ENCODE measurements around the gene DNAJA4. TPM values are rescaled to one million over a fixed set of nuclear protein-coding genes. Genes with fewer than 3 reads are reported as not detected.

DNAJA4 gene
- total RNA-seq, 2 experiments from 2014 or later = 34.0 to 35.8 TPM

GRCh38 chr15:78314181-78314581 lies 49.8 kb downstream of the DNAJA4 start:
- CTCF ChIA-PET = no interaction called here
- Mint-ChIP-seq H3K4me1 (no peaks in the 10 kb centered on the region), H3K36me3 (no peaks in the 10 kb centered on the region), H3K27me3 (no peaks in the 10 kb centered on the region), H3K27ac (no peak overlapping the region), H3K4me3 (no peak overlapping the region), H3K9me3 (ENCODE audit: low read depth) (no peaks in the 10 kb centered on the region)
- no peak for ATAC-seq
- DNase-seq = no peak

- no peaks in the 10 kb centered on the region for H3K4me1 Mint-ChIP-seq
- H3K27ac Mint-ChIP-seq = no peak overlapping the region
- ATAC-seq (peak; percentile 42), DNase-seq (no peak)
- H3K4me3 Mint-ChIP-seq = no peak overlapping the region
- H3K36me3 Mint-ChIP-seq = no peaks in the 10 kb centered on the region
- H3K9me3 Mint-ChIP-seq (ENCODE audit: low read depth) = no peaks in the 10 kb centered on the region
- CTCF ChIA-PET = interaction anchor here (1.5 kb wide), 1 partner anchor 107 kb away, joined by 4 read pairs; no protein-coding TSS in a partner anchor
- no peaks in the 10 kb centered on the region for H3K27me3 Mint-ChIP-seq
These were observed 51.4 kb downstream of the DNAJA4 start for GRCh38 chr15:78315686-78316282.

GRCh38 chr15:78316283-78317083 lies 52.1 kb downstream of the DNAJA4 start:
- Mint-ChIP-seq H3K27me3 (no peaks in the 10 kb centered on the region), H3K27ac (no peak overlapping the region), H3K36me3 (no peaks in the 10 kb centered on the region), H3K9me3 (ENCODE audit: low read depth) (no peaks in the 10 kb centered on the region), H3K4me3 (no peak overlapping the region), H3K4me1 (no peaks in the 10 kb centered on the region)
- ATAC-seq = no peak
- no peak for DNase-seq
- CTCF ChIA-PET = interaction anchor here (1.5 kb wide), 1 partner anchor 106 kb away, joined by 4 read pairs; no protein-coding TSS in a partner anchor

- ATAC-seq (no peak), DNase-seq (no peak)
- Mint-ChIP-seq H3K27ac (no peak overlapping the region), H3K4me3 (no peak overlapping the region), H3K4me1 (no peaks in the 10 kb centered on the region), H3K27me3 (no peaks in the 10 kb centered on the region), H3K36me3 (no peaks in the 10 kb centered on the region), H3K9me3 (ENCODE audit: low read depth) (no peaks in the 10 kb centered on the region)
- CTCF ChIA-PET = interaction anchor here (1.5 kb wide), 1 partner anchor 106 kb away, joined by 4 read pairs; no protein-coding TSS in a partner anchor
These were observed 52.9 kb downstream of the DNAJA4 start for GRCh38 chr15:78317145-78317836.

- CTCF ChIA-PET = interaction anchor here (0.6 kb wide), 1 partner anchor 243 kb away, joined by 3 read pairs; no protein-coding TSS in a partner anchor
- no peaks in the 10 kb centered on the region for H3K4me1 Mint-ChIP-seq
- no peak for ATAC-seq
These were observed 55.2 kb downstream of the DNAJA4 start for GRCh38 chr15:78319588-78319987.

GRCh38 chr15:78320183-78320582 lies 55.8 kb downstream of the DNAJA4 start:
- ATAC-seq (no peak), DNase-seq (no peak)
- Mint-ChIP-seq H3K36me3 (no peaks in the 10 kb centered on the region), H3K27me3 (no peaks in the 10 kb centered on the region), H3K4me3 (no peak overlapping the region), H3K27ac (no peak overlapping the region), H3K4me1 (no peaks in the 10 kb centered on the region), H3K9me3 (ENCODE audit: low read depth) (no peaks in the 10 kb centered on the region)
- CTCF ChIA-PET = no interaction called here

More at GRCh38 chr15:78319588-78319987, 55.2 kb downstream of the DNAJA4 start:
- DNase-seq = no peak
- H3K9me3 Mint-ChIP-seq (ENCODE audit: low read depth) = no peaks in the 10 kb centered on the region
- no peak overlapping the region for H3K4me3 Mint-ChIP-seq
- no peaks in the 10 kb centered on the region for H3K36me3 Mint-ChIP-seq
- H3K27ac Mint-ChIP-seq = no peak overlapping the region
- no peaks in the 10 kb centered on the region for H3K27me3 Mint-ChIP-seq

GRCh38 chr15:78321041-78321570 lies 56.7 kb downstream of the DNAJA4 start:
- ATAC-seq = no peak
- Mint-ChIP-seq H3K4me3 (no peak overlapping the region), H3K9me3 (ENCODE audit: low read depth) (no peaks in the 10 kb centered on the region), H3K4me1 (no peaks in the 10 kb centered on the region), H3K27ac (no peak overlapping the region), H3K27me3 (no peaks in the 10 kb centered on the region), H3K36me3 (no peaks in the 10 kb centered on the region)
- CTCF ChIA-PET = no interaction called here
- DNase-seq = no peak

- no peaks in the 10 kb centered on the region for H3K27me3 Mint-ChIP-seq
- ATAC-seq (no peak), DNase-seq (no peak)
- H3K9me3 Mint-ChIP-seq (ENCODE audit: low read depth) = no peaks in the 10 kb centered on the region
- H3K4me1 Mint-ChIP-seq = no peaks in the 10 kb centered on the region
- no peaks in the 10 kb centered on the region for H3K36me3 Mint-ChIP-seq
- no peak overlapping the region for H3K4me3 Mint-ChIP-seq
- CTCF ChIA-PET = no interaction called here
- no peak overlapping the region for H3K27ac Mint-ChIP-seq
These were observed 57.4 kb downstream of the DNAJA4 start for GRCh38 chr15:78321786-78322185.

- Mint-ChIP-seq H3K27ac (no peak overlapping the region), H3K36me3 (no peaks in the 10 kb centered on the region), H3K4me3 (no peak overlapping the region), H3K27me3 (no peaks in the 10 kb centered on the region), H3K4me1 (no peaks in the 10 kb centered on the region), H3K9me3 (ENCODE audit: low read depth) (no peaks in the 10 kb centered on the region)
- CTCF ChIA-PET = interaction anchor here (1.2 kb wide), 1 partner anchor 14 kb away, joined by 4 read pairs; no protein-coding TSS in a partner anchor
- no peak for ATAC-seq
- no peak for DNase-seq
These were observed 57.9 kb downstream of the DNAJA4 start for GRCh38 chr15:78322243-78322642.

- CTCF ChIA-PET = interaction anchor here (1.2 kb wide), 1 partner anchor 15 kb away, joined by 4 read pairs; no protein-coding TSS in a partner anchor
- Mint-ChIP-seq H3K27me3 (no peaks in the 10 kb centered on the region), H3K4me1 (no peaks in the 10 kb centered on the region), H3K36me3 (no peaks in the 10 kb centered on the region), H3K4me3 (no peak overlapping the region), H3K9me3 (ENCODE audit: low read depth) (no peaks in the 10 kb centered on the region), H3K27ac (no peak overlapping the region)
- DNase-seq (no peak), ATAC-seq (no peak)
These were observed 58.6 kb downstream of the DNAJA4 start for GRCh38 chr15:78322724-78323521.

- CTCF ChIA-PET = no interaction called here
- ATAC-seq (no peak), DNase-seq (no peak)
- Mint-ChIP-seq H3K4me3 (no peak overlapping the region), H3K27ac (no peak overlapping the region), H3K36me3 (no peaks in the 10 kb centered on the region), H3K27me3 (no peaks in the 10 kb centered on the region), H3K9me3 (ENCODE audit: low read depth) (no peaks in the 10 kb centered on the region), H3K4me1 (no peaks in the 10 kb centered on the region)
These were observed 59.3 kb downstream of the DNAJA4 start for GRCh38 chr15:78323693-78324092.

- Mint-ChIP-seq H3K9me3 (ENCODE audit: low read depth) (no peaks in the 10 kb centered on the region), H3K36me3 (no peaks in the 10 kb centered on the region), H3K27ac (no peak overlapping the region), H3K4me3 (no peak overlapping the region), H3K27me3 (no peaks in the 10 kb centered on the region), H3K4me1 (no peaks in the 10 kb centered on the region)
- CTCF ChIA-PET = no interaction called here
- DNase-seq (no peak), ATAC-seq (no peak)
These were observed 59.8 kb downstream of the DNAJA4 start for GRCh38 chr15:78324144-78324543.
